Adrenal gland (tissue), 12 donors: ENCODE measurements around the gene CGNL1. TPM values are rescaled to one million over a fixed set of nuclear protein-coding genes. Genes with fewer than 3 reads are reported as not detected.
A peak's percentile ranks its signal among the peaks of the same experiment; 100 is the strongest.

Source experiments
- DNase-seq, 7 donors: peaks; one replicate each; pipeline ENCODE4 v3.0.0-alpha.2; 2019 to 2020
- H3K27ac ChIP-seq, 5 donors: fragments of 200-600 bp; sonication (generic) in 4 of 5; 1 replicate in 3 of 5; 2 replicates in 2 of 5; pipeline versions ENCODE4 v1.5.1 to v1.8.0; 2016 to 2020; ENCODE audit warnings: mild to moderate bottlenecking in 1 of 5
- H3K27me3 ChIP-seq: fragments of 200-600 bp; 2 replicates; pipeline ENCODE4 v1.8.0; 2021
- H3K36me3 ChIP-seq, 2 donors: fragments of 200-600 bp; replicated peaks in 1 of 2; 1 replicate in 1 of 2; 2 replicates in 1 of 2; pipeline versions ENCODE4 v1.5.1 to v1.8.0; 2018 to 2022
- H3K4me1 ChIP-seq, 2 donors: fragments of 200-600 bp; replicated peaks in 1 of 2; 1 replicate in 1 of 2; 2 replicates in 1 of 2; pipeline versions ENCODE4 v1.5.1 to v1.8.0; 2018 to 2021
- H3K4me3 ChIP-seq, 4 donors: fragments of 200-600 bp; sonication (generic) in 3 of 4; one replicate each; pipeline ENCODE4 v1.5.1; 2016 to 2018
- H3K9me3 ChIP-seq, 3 donors: fragments of 200-600 bp; sonication (generic) in 1 of 3; replicated peaks in 1 of 3; 1 replicate in 2 of 3; 2 replicates in 1 of 3; pipeline versions ENCODE4 v1.5.1 to v1.8.0; 2016 to 2021
- POLR2A ChIP-seq, 2 donors: fragments of 450-650 bp; IDR thresholded peaks; one replicate each; pipeline ENCODE4 v1.6.1; 2017; ENCODE audit warnings: antibody characterized with exemption in 2 of 2, mild to moderate bottlenecking in 2 of 2, moderate library complexity in 1 of 2
- WGBS, 4 donors: extraction: QIAGEN DNeasy Blood & Tissue Kit in 2 of 4; methylation state at CpG; one replicate each; pipeline versions ENCODE4 v1.1.5 to v1.1.7; 2013 to 2017; 5-methylcytosine and 5-hydroxymethylcytosine counted together
- intact Hi-C, 2 donors: fragments of 100-400 bp; cut with DNase I; formaldehyde crosslinking; loops; one replicate each; pipeline versions ENCODE4 v1.14.1 to v1.15.0; 2022 to 2023
- polyA plus RNA-seq, 3 donors: library from polyadenylated mRNA; stranded (reverse); fragments of 200-250 nt in 2 of 3; fragments of 350-450 nt in 1 of 3; fragmentation: Illumina TruSeq in 1 of 3; extraction: RNeasy Lipid Tissue Mini Kit (QIAGEN cat#74804) in 1 of 3; gene quantifications; one replicate each; pipeline ENCODE4 v1.2.3, GENCODE V29; 2013 to 2014
- total RNA-seq, 9 donors: library from RNA; depleted of rRNA in 4 of 9; stranded (reverse); fragments of >200 nt in 4 of 9; fragments of 120-200 nt in 1 of 9; fragmentation: NEBNext Ultra II Directional in 1 of 9; extraction: Animal tissue kit (Norgen Biotek cat#: 25700) in 1 of 9; gene quantifications; one replicate each; pipeline versions ENCODE4 v1.1.0 to v1.2.4, GENCODE V29; 2013 to 2023
- TF ChIP-seq, protein P1 (sequence below), 6 experiments: fragments of 450-650 bp in 4 of 6; fragments of 200-600 bp in 2 of 6; sonication (generic) in 1 of 6; IDR thresholded peaks; 1 replicate in 5 of 6; 2 replicates in 1 of 6; pipeline versions ENCODE4 v1.5.1 to v1.8.0; 2016 to 2021; ENCODE audit warnings: antibody characterized with exemption in 6 of 6, mild to moderate bottlenecking in 2 of 6, moderate library complexity in 1 of 6
- donor health status: healthy with polysubstance abuse.
- donor health status: Bipolar disorder and iron deficiency.
- donor health status: DM: yes; HTN: yes; CAD: no.
- donor health status: DM: no; HTN: no; CAD: no.
- donor health status: DM: no; HTN: no; CAD: no.
- donor health status: DM: yes; HTN: yes; CAD: no.

CGNL1 gene
- total and polyA plus RNA-seq, 12 donors = 5.2 to 49.5 (median 22.0) TPM

DNA sequence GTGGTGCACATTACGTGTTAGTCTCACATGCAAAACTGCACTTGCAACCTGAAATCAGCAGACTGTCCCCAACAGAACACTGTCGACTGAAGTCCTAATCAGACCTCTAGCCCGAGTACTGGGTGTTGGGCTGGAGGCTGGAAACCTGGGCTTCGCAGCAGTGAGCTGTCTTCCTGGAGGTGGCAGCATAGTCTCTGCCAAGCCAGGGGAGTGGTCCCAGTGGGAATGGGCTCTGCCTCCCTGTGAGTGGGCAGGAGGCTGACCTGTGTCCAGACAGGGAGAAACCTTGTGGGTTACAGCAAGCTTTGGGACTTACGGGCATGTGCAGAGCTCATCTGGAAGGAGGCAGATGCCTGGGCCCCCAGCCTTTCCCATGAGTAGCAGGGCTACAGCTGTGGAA is 177.2 kb downstream of the CGNL1 start:
- no peaks in the 10 kb centered on the region for H3K9me3 ChIP-seq
- intact Hi-C loops = loop anchor here in 1 of 2 donors (10.0 kb wide), 1 partner anchor 511 kb away; the partner anchor contains the start of gene ALDH1A2
- 95 to 100% (median 99%) methylated on average over 2 to 5 of the region's 5 CpGs for WGBS, 4 donors
- peak in 1 of 7 donors; percentile 9 for DNase-seq
- TF ChIP-seq, protein P1, sequence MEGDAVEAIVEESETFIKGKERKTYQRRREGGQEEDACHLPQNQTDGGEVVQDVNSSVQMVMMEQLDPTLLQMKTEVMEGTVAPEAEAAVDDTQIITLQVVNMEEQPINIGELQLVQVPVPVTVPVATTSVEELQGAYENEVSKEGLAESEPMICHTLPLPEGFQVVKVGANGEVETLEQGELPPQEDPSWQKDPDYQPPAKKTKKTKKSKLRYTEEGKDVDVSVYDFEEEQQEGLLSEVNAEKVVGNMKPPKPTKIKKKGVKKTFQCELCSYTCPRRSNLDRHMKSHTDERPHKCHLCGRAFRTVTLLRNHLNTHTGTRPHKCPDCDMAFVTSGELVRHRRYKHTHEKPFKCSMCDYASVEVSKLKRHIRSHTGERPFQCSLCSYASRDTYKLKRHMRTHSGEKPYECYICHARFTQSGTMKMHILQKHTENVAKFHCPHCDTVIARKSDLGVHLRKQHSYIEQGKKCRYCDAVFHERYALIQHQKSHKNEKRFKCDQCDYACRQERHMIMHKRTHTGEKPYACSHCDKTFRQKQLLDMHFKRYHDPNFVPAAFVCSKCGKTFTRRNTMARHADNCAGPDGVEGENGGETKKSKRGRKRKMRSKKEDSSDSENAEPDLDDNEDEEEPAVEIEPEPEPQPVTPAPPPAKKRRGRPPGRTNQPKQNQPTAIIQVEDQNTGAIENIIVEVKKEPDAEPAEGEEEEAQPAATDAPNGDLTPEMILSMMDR (IDR thresholded peaks at IDR 0.05) = no peak
- no peak for TF ChIP-seq POLR2A (IDR thresholded peaks at IDR 0.05)
- H3K27ac ChIP-seq = peak overlapping the region in 1 of 5 donors; percentile 64
- H3K36me3 ChIP-seq = no peaks in the 10 kb centered on the region
- no peak overlapping the region for H3K4me3 ChIP-seq
- H3K4me1 ChIP-seq = peaks cover 0 to 12% of the 10 kb centered on the region in 2 donors
- no peaks in the 10 kb centered on the region for H3K27me3 ChIP-seq

DNA sequence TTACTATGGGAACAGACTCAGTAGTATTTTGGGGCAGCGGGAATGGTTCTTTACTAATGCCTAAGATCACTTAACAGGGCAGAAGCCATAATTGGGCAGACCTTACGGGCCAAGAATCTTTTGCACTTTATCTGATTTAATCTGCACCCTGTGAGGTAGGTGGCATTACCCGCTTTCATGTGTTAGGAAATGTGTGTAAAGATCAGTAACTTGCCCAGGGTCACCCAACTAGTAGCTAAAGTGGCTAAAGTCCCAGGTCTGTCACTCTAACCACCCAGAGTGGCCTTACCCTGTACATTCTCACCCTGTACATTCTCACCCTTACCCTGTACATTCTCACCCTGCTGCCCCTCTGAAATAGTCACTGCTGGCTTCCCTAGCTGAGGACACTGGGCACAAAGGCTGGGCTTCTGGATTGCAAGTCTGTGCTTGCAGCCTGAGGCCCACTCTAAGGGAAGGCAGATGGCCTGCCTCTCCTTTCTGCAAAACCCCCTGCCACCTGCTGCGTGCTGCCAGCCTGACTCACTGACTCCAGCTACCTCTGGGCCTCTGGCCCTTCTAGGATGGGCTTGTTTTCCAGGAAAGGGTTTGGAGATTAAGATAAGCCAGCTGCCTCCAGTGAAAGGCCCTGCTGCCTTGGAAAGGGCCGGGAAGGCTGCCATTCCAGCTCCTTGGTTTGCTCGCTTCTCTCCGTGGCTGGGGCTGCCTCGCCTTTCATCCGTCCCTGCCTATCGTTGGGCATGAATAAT is 177.9 kb downstream of the CGNL1 start:
- Histone ChIP-seq H3K4me1 (peaks cover 0 to 12% of the 10 kb centered on the region in 2 donors), H3K9me3 (no peaks in the 10 kb centered on the region), H3K4me3 (no peak overlapping the region), H3K27me3 (no peaks in the 10 kb centered on the region), H3K36me3 (no peaks in the 10 kb centered on the region), H3K27ac (peak overlapping the region in 2 of 5 donors; percentile 64 to 70)
- WGBS, 4 donors = 58 to 66% (median 63%) methylated on average over 9 to 10 of the region's 10 CpGs
- TF ChIP-seq, protein P1 (IDR thresholded peaks at IDR 0.05) = no peak
- no peak for TF ChIP-seq POLR2A (IDR thresholded peaks at IDR 0.05)
- DNase-seq = peak in 3 of 7 donors; percentile 20 to 60 (median 26)
- intact Hi-C loops = loop anchor here in 1 of 2 donors (10.0 kb wide), 1 partner anchor 511 kb away; the partner anchor contains the start of gene ALDH1A2

DNA sequence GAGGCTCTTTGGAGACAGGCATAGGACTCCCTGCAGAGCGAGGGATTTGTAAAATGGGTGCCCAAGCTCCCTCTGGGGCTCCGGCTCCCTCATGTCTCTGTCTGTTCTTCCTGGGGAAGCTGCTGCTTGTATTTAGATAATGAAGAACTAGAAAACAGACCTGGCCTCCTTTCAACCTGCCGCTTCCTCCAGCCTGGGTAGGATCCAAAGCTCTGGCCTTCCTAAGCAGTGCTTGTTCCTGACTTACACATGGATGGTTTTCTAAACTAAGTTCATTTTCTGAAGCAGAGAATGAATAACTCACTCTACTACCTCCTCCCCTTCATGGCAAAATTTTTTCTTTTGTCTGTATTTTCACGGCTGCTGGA is 178.5 kb downstream of the CGNL1 start:
- WGBS, 4 donors = 61 to 77% (median 70%) methylated on average over 4 of the region's 4 CpGs
- Histone ChIP-seq H3K27ac (peak overlapping the region in 2 of 5 donors; percentile 64 to 70), H3K4me3 (no peak overlapping the region), H3K4me1 (peaks cover 0 to 14% of the 10 kb centered on the region in 2 donors), H3K27me3 (no peaks in the 10 kb centered on the region), H3K9me3 (no peaks in the 10 kb centered on the region), H3K36me3 (no peaks in the 10 kb centered on the region)
- TF ChIP-seq, protein P1 (IDR thresholded peaks at IDR 0.05) = no peak
- TF ChIP-seq POLR2A (IDR thresholded peaks at IDR 0.05) = no peak
- intact Hi-C loops = loop anchor here in 1 of 2 donors (10.0 kb wide), 1 partner anchor 510 kb away; the partner anchor contains the start of gene ALDH1A2
- peak in 1 of 7 donors; percentile 15 for DNase-seq

GRCh38 chr15:57555270-57555669 is 179.0 kb downstream of the CGNL1 start:
- H3K4me1 ChIP-seq = peaks cover 0 to 18% of the 10 kb centered on the region in 2 donors
- TF ChIP-seq POLR2A (IDR thresholded peaks at IDR 0.05) = no peak
- TF ChIP-seq, protein P1 (IDR thresholded peaks at IDR 0.05) = no peak
- WGBS, 4 donors = 83 to 97% (median 97%) methylated on average over 2 to 3 of the region's 3 CpGs
- H3K4me3 ChIP-seq = no peak overlapping the region
- intact Hi-C loops = loop anchor here in 1 of 2 donors (10.0 kb wide), 1 partner anchor 510 kb away; the partner anchor contains the start of gene ALDH1A2
- H3K36me3 ChIP-seq = no peaks in the 10 kb centered on the region
- H3K27ac ChIP-seq = peak overlapping the region in 1 of 5 donors; percentile 70
- H3K9me3 ChIP-seq = no peaks in the 10 kb centered on the region
- peak in 1 of 7 donors; percentile 18 for DNase-seq
- no peaks in the 10 kb centered on the region for H3K27me3 ChIP-seq
